Immature natural killer cell (primary cell): ENCODE measurements around the gene BRD2. TPM values are rescaled to one million over a fixed set of nuclear protein-coding genes. Genes with fewer than 3 reads are reported as not detected.

Experiments used
- DNase-seq, 3 donors: peaks; one replicate each; pipeline ENCODE4 v3.0.0; 2022; ENCODE audit warnings: mixed read lengths in 1 of 3
- H3K27ac Mint-ChIP-seq, 6 donors: one replicate each; pipeline ENCODE4 v1.8.0; 2020; ENCODE audit warnings: mixed read lengths in 6 of 6, mild to moderate bottlenecking in 5 of 6, inconsistent platforms in 4 of 6, moderate library complexity in 3 of 6
- H3K27me3 Mint-ChIP-seq, 3 donors: one replicate each; pipeline ENCODE4 v1.8.0; 2020 to 2021; ENCODE audit warnings: low read depth in 3 of 3, mild to moderate bottlenecking in 3 of 3, mixed read lengths in 3 of 3, moderate library complexity in 3 of 3, inconsistent platforms in 1 of 3
- H3K36me3 Mint-ChIP-seq, 3 donors: one replicate each; pipeline ENCODE4 v1.8.0; 2020; ENCODE audit warnings: mixed read lengths in 3 of 3, inconsistent platforms in 2 of 3, mild to moderate bottlenecking in 2 of 3
- H3K4me1 Mint-ChIP-seq, 2 donors: one replicate each; pipeline ENCODE4 v1.8.0; 2020; ENCODE audit warnings: inconsistent platforms in 2 of 2, mild to moderate bottlenecking in 2 of 2, mixed read lengths in 2 of 2, moderate library complexity in 1 of 2
- H3K4me3 Mint-ChIP-seq, 5 donors: one replicate each; pipeline ENCODE4 v1.8.0; 2020; ENCODE audit warnings: mild to moderate bottlenecking in 5 of 5, mixed read lengths in 5 of 5, inconsistent platforms in 3 of 5, moderate library complexity in 3 of 5
- H3K9me3 Mint-ChIP-seq, 6 donors: one replicate each; pipeline ENCODE4 v1.8.0; 2020; ENCODE audit warnings: mild to moderate bottlenecking in 6 of 6, mixed read lengths in 6 of 6, inconsistent platforms in 4 of 6, moderate library complexity in 3 of 6
- polyA plus RNA-seq, 3 donors: library from polyadenylated mRNA; unstranded; fragments of 300-500 nt; fragmentation: Illumina TruSeq; gene quantifications; one replicate each; pipeline ENCODE4 v1.2.3, GENCODE V29; 2021

BRD2 gene
- polyA plus RNA-seq, 3 donors from 2014 or later = 29.8 to 119 (median 31.5) TPM

DNA sequence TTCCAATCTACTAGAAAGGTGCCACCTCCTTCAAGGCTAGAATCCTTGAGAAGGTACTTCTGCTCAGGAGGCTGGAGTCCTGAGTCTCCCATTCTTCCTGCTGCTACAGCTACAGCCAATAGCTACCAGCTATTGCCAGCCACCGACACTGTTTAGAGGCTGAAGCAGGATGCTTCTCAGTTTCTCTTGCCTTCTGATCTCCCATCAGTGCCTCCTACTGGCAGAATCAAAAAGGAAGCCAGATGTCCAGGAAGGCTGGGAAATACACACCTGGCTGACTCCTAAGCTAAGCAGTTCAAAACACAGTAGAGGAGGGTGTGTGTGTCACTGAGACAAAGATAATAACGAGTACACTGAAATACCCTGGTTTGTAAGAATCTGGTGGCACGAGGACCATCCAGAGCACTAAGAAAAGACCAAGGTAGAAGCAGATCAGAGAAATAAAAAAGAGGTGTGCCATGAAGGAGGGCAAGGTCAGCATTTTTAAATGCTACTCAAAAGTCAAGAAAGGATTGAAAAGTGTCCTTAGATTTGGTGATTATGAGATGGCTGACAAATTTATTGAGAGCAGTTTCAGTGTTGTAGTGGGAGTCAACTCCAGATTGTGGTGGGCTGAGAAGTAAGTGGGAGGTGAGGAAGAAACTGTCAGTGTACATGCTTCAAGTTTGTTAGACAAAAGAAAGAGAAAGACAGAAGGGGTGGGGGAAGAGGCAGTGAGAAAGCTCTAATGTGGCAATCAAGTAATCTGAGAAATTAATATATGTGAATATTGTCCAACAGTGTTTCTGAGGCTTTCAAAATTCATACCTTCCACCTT lies 13.2 kb upstream of the BRD2 start:
- Mint-ChIP-seq H3K27me3 (peaks cover 0 to 2% (median 0%) of the 10 kb centered on the region in 3 donors), H3K4me1 (peaks cover 19 to 41% of the 10 kb centered on the region in 2 donors), H3K36me3 (peaks cover 0 to 5% (median 5%) of the 10 kb centered on the region in 3 donors), H3K27ac (peak overlapping the region in 1 of 6 donors; percentile 3), H3K9me3 (no peaks in the 10 kb centered on the region), H3K4me3 (no peak overlapping the region)
- DNase-seq = no peak

DNA sequence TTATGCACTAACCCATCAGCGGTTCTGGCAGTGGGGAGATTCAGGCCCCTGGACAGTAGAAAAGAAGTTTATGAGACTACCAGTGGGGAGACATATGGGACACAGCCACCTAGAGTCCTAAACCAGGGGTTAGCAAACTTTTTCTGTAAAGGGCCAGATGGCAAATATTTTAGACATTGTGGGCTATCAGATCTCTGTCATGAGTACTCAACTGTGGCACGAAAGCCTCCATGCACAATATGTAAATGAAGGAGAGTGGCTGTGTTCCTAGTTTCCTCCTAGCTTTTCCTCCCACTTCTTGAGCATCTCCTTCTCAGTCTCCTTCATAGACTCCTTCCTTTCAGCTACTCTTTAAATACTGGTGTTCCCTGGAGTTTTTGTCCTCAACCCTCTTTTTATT lies 12.2 kb upstream of the BRD2 start:
- H3K27ac Mint-ChIP-seq = peak overlapping the region in 1 of 6 donors; percentile 18
- H3K4me1 Mint-ChIP-seq = peaks cover 19 to 42% of the 10 kb centered on the region in 2 donors
- H3K4me3 Mint-ChIP-seq = no peak overlapping the region
- H3K9me3 Mint-ChIP-seq = no peaks in the 10 kb centered on the region
- H3K27me3 Mint-ChIP-seq = peaks cover 0 to 2% (median 0%) of the 10 kb centered on the region in 3 donors
- H3K36me3 Mint-ChIP-seq = peaks cover 0 to 8% (median 5%) of the 10 kb centered on the region in 3 donors
- DNase-seq = no peak

GRCh38 chr6:32960563-32960962 lies 7.8 kb upstream of the BRD2 start:
- no peak for DNase-seq
- H3K27ac Mint-ChIP-seq = no peak overlapping the region
- no peaks in the 10 kb centered on the region for H3K9me3 Mint-ChIP-seq
- H3K27me3 Mint-ChIP-seq = no peaks in the 10 kb centered on the region
- no peak overlapping the region for H3K4me3 Mint-ChIP-seq
- peaks cover 0 to 5% (median 3%) of the 10 kb centered on the region in 3 donors for H3K36me3 Mint-ChIP-seq
- peaks cover 9 to 48% of the 10 kb centered on the region in 2 donors for H3K4me1 Mint-ChIP-seq

- H3K27ac Mint-ChIP-seq = peak overlapping the region in 2 of 6 donors; percentile 58 to 60
- no peak overlapping the region for H3K4me3 Mint-ChIP-seq
- no peak for DNase-seq
- H3K36me3 Mint-ChIP-seq = peaks cover 0 to 5% (median 3%) of the 10 kb centered on the region in 3 donors
- H3K27me3 Mint-ChIP-seq = no peaks in the 10 kb centered on the region
- H3K4me1 Mint-ChIP-seq = peaks cover 26 to 65% of the 10 kb centered on the region in 2 donors
- H3K9me3 Mint-ChIP-seq = no peaks in the 10 kb centered on the region
These were observed 6.1 kb upstream of the BRD2 start for GRCh38 chr6:32962213-32962826.

DNA sequence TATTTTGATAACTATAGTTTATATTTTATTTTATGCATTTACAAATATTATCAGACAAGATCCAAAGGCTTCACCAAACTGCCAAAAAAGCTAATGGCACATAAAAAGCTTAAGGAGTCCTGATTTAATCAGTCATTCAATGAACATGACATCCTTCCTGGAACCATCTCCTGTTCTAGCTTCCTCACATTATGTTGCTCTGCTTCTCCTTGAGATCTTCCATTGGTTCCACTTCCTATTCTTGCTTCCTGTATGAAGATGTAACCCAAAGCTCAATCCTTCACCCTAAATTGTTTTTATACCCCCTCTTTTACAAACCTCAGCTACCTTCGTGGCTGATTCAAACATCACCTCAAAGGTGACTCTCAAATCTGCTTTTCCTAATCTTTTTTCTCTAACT lies 4.5 kb upstream of the BRD2 start:
- Mint-ChIP-seq H3K36me3 (peaks cover 0 to 3% (median 0%) of the 10 kb centered on the region in 3 donors), H3K4me3 (no peak overlapping the region), H3K4me1 (peaks cover 32 to 72% of the 10 kb centered on the region in 2 donors), H3K27me3 (peaks cover 7 to 12% (median 11%) of the 10 kb centered on the region in 3 donors), H3K9me3 (no peaks in the 10 kb centered on the region), H3K27ac (peak overlapping the region in 4 of 6 donors; percentile 5 to 65 (median 44))
- DNase-seq = no peak

GRCh38 chr6:32964776-32965175 lies 3.6 kb upstream of the BRD2 start:
- Mint-ChIP-seq H3K27me3 (peaks cover 12 to 21% (median 19%) of the 10 kb centered on the region in 3 donors), H3K27ac (peak overlapping the region in 4 of 6 donors; percentile 42 to 95 (median 86)), H3K4me3 (no peak overlapping the region), H3K36me3 (peaks cover 0 to 3% (median 0%) of the 10 kb centered on the region in 3 donors), H3K9me3 (no peaks in the 10 kb centered on the region), H3K4me1 (peaks cover 36 to 72% of the 10 kb centered on the region in 2 donors)
- no peak for DNase-seq

DNA sequence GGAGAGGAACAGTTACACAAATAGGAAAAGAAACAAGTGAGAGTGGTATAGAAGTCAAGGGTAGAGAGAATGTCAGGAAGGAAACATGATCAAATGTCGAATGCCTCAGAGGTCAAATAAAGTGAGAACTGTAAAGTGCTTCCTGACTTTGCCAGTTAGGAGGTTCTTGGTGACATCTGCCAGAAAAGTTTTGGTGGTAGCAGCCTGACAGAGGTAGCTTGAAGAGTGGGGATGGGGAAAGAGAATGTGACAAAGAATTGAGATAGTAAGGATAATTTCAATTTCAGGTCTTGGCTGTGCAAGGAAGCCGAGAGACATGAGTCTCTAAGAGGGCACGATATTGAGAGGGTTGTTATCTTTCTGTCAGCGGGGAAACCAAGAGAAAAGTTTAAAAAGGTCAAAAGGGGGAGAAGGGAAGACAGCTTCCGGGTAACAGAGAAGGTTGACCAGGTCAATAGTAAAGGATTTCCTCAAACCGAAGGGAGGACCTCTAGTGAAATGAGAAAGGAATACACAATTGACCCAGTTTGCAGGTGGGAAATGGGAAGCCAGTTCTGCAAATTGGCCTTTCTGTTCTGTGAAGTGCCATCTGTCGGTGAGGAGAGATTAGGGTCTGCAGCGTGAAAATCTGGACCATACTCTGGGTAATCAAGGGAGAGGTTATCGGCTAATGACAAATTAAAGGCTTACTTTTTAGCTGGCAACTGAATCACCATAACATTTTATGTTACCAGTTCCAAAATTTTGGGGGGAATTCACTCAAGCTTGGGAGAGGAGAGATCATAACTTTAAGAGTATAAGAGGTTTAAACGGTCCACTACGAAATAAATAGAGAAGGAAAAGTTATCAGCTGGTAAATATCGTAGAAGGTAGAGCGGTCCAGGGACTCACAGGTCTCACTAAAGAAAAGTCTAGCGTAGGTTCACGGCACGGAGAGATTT lies 973 bp upstream of the BRD2 start:
- Mint-ChIP-seq H3K4me1 (peaks cover 45 to 57% of the 10 kb centered on the region in 2 donors), H3K9me3 (no peaks in the 10 kb centered on the region), H3K4me3 (peak overlapping the region; percentile 90 to 99 (median 94)), H3K36me3 (peaks cover 0 to 8% (median 5%) of the 10 kb centered on the region in 3 donors), H3K27ac (peak overlapping the region; percentile 90 to 100 (median 95)), H3K27me3 (peaks cover 36 to 45% (median 44%) of the 10 kb centered on the region in 3 donors)
- peak in 2 of 3 donors; percentile 41 to 44 for DNase-seq

DNA sequence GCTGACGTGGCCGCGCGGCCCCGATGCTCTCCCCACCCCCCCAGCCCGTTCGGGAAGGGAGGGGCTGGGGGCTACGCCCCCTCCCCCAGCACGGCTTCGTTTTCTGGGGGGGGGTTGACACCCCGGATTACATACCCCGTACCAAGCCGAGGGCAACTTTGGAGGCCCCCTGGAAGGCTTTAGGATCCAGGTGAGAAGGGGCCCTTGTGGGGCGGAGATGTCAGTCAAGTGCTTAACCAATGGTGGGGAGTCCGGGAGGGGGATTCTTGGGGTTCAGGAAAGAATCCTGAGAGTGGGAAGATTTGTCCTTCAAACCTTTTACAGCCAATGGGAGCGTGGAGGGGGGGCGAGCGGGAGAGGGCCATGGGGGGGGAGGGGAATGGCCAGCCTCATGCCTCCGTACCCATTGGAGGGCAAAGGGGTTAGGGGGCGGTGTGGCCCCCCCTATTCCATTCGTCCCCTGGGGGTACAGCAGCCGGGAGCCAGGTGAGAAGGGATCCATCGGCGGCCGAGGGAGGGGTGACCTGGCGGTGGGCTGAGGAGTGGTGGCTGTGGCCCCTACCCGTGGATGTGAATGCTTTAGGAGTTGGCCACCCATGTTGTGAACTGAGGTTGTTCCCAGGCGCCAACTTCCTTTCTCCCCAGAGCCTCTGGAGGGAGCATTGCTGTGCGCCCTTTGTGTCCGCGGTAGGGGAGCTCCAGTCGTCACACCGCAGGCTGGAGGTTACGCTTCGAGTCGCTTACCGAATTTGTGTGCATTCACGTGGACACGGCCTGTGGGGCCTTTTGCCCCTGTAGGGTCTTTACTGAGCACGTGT lies 682 bp downstream of the BRD2 start:
- H3K36me3 Mint-ChIP-seq = peaks cover 12 to 25% (median 21%) of the 10 kb centered on the region in 3 donors
- DNase-seq = peak; percentile 47 to 52 (median 51)
- peaks cover 53 to 57% of the 10 kb centered on the region in 2 donors for H3K4me1 Mint-ChIP-seq

DNA sequence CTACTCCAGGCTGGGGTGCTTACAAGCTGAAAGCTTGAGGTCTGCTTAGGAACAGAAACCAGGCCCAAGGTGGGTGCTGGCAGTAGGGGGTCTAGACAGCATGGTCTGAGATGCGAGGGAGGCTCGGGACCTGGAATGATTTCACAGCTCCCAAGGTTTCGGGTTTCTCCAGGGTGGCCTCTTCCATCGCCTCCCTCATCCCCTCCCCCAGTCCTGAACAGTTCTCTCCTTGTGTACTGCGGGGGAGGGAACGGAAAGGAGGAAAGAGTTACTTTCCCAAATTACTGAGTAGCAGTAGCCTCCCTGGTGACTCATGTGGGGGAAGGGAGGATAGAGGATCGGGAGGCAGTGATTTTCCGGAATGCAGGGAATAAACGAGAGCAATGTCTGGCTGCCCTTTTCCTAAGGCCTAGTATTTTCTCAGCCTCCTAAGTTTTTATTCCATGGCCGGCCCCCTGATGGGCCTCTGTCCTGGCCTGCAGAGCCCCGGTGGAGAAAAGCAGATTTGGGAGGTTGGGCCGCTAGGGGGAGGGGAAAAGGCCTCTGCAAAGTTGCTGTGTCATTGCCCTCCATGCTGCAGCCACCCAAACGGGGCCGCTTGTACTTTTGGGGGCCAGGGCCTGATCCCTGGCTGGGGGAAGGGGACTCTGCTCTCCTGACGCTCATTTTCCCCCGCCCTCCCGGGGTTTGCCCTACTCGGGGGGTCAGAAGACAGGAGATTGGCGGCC lies 1.5 kb downstream of the BRD2 start:
- H3K27ac Mint-ChIP-seq = peak overlapping the region; percentile 94 to 100 (median 96)
- H3K36me3 Mint-ChIP-seq = peaks cover 17 to 29% (median 26%) of the 10 kb centered on the region in 3 donors
- peak; percentile 64 to 68 (median 67) for DNase-seq
- H3K4me1 Mint-ChIP-seq = peaks cover 58 to 60% of the 10 kb centered on the region in 2 donors
- peaks cover 46 to 63% (median 60%) of the 10 kb centered on the region in 3 donors for H3K27me3 Mint-ChIP-seq
- peaks cover 0 to 2% (median 0%) of the 10 kb centered on the region in 6 donors for H3K9me3 Mint-ChIP-seq
- peak overlapping the region; percentile 92 to 99 (median 94) for H3K4me3 Mint-ChIP-seq

More for the DNA sequence above, 682 bp downstream of the BRD2 start:
- H3K27me3 Mint-ChIP-seq = peaks cover 46 to 60% (median 60%) of the 10 kb centered on the region in 3 donors
- peaks cover 0 to 2% (median 0%) of the 10 kb centered on the region in 6 donors for H3K9me3 Mint-ChIP-seq
- H3K4me3 Mint-ChIP-seq = peak overlapping the region; percentile 92 to 99 (median 94)
- peak overlapping the region; percentile 94 to 100 (median 96) for H3K27ac Mint-ChIP-seq

DNA sequence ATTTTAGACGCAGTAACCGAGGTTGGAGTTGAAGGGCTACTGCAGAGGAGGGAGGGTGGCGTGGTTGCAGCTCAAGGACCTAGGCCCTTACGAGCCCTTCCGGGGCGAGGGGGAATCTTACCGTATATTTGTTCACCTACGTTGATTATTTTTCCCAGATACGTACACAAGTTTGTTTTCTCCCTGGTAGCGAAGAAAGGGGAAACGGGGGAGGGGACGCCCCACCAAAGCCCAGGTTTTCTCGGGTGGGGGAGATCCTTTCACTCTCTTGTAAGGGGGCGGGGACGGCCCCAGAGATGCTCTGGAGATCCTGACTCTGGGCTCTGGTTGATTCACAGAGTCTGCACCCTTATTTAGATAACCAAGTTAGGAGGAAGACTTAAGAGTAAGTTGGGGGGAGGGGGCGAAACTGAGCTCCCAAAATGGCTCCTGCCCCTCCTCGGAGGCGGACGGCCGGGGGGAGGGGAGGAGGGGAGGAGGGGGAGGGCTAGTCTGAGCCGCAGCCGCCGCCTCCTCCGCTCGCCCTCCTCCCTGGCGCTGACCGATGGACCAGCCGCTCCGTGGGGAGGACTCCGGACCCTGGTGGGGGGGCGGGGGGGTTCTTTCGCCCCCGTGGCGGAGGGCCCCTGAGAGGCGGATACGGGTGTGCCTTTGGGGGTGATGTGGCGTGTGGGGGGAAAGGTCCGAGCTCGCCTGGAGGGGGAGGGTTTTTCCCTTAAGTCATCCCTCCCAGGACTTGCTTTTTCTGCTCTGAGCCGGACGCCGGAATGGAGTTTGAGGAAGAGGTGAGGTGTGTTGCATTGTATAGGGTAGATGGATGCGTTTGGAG lies 2.2 kb downstream of the BRD2 start:
- peak; percentile 69 to 73 (median 69) for DNase-seq
- H3K27me3 Mint-ChIP-seq = peaks cover 47 to 64% (median 62%) of the 10 kb centered on the region in 3 donors
- H3K9me3 Mint-ChIP-seq = peaks cover 0 to 2% (median 0%) of the 10 kb centered on the region in 6 donors
- H3K4me3 Mint-ChIP-seq = peak overlapping the region; percentile 92 to 99 (median 95)
- H3K36me3 Mint-ChIP-seq = peaks cover 24 to 37% (median 34%) of the 10 kb centered on the region in 3 donors
- peaks cover 58 to 64% of the 10 kb centered on the region in 2 donors for H3K4me1 Mint-ChIP-seq
- H3K27ac Mint-ChIP-seq = peak overlapping the region; percentile 98 to 100 (median 100)

GRCh38 chr6:32971242-32971580 lies 2.8 kb downstream of the BRD2 start:
- H3K4me1 Mint-ChIP-seq = peaks cover 58 to 64% of the 10 kb centered on the region in 2 donors
- peaks cover 0 to 2% (median 0%) of the 10 kb centered on the region in 6 donors for H3K9me3 Mint-ChIP-seq
- no peak for DNase-seq
- H3K27me3 Mint-ChIP-seq = peaks cover 48 to 64% (median 63%) of the 10 kb centered on the region in 3 donors
- peaks cover 30 to 43% (median 40%) of the 10 kb centered on the region in 3 donors for H3K36me3 Mint-ChIP-seq
- H3K27ac Mint-ChIP-seq = peak overlapping the region; percentile 98 to 100 (median 100)
- H3K4me3 Mint-ChIP-seq = peak overlapping the region; percentile 92 to 99 (median 95)
